ENCODE results near the gene NFIC.

NFIC gene

GRCh38 chr19:3474010-3474409 is 107.6 kb downstream of the NFIC start:
- DNase-seq = no peak

- DNase-seq = no peak
Observed at GRCh38 chr19:3474614-3475013, 108.2 kb downstream of the NFIC start.

GRCh38 chr19:3475449-3475848 is 109.1 kb downstream of the NFIC start:
- DNase-seq = no peak

- no peak for DNase-seq
Observed at GRCh38 chr19:3476830-3477229, 110.4 kb downstream of the NFIC start.

GRCh38 chr19:3477506-3477905 is 111.1 kb downstream of the NFIC start:
- DNase-seq = no peak

GRCh38 chr19:3477951-3478350 is 111.6 kb downstream of the NFIC start:
- DNase-seq = no peak

- no peak for DNase-seq
Observed at GRCh38 chr19:3478409-3479176, 112.2 kb downstream of the NFIC start.

GRCh38 chr19:3479177-3479833 is 112.9 kb downstream of the NFIC start:
- peak; percentile 12 for DNase-seq

- DNase-seq = peak; percentile 14
Observed at GRCh38 chr19:3479834-3480215, 113.4 kb downstream of the NFIC start.

- DNase-seq = no peak
Observed at GRCh38 chr19:3480383-3481091, 114.2 kb downstream of the NFIC start, which contains the start of gene SMIM24. TSS of gene SMIM24 (minus strand) at chr19:3480525. CDS start at chr19:3480463, 62 bp downstream.

- no peak for DNase-seq
Observed at GRCh38 chr19:3481241-3482090, 115.1 kb downstream of the NFIC start.

GRCh38 chr19:3482507-3483225 is 116.3 kb downstream of the NFIC start:
- DNase-seq = no peak

GRCh38 chr19:3483226-3483628 is 116.8 kb downstream of the NFIC start, which contains the start of gene SMIM44:
TSS of gene SMIM44 (minus strand) at chr19:3483441. CDS start at chr19:3483403, 38 bp downstream.
- no peak for DNase-seq

- DNase-seq = no peak
Observed at GRCh38 chr19:3491396-3492119, 125.2 kb downstream of the NFIC start.

- DNase-seq = no peak
Observed at GRCh38 chr19:3492131-3492839, 125.9 kb downstream of the NFIC start.

- no peak for DNase-seq
Observed at GRCh38 chr19:3492919-3493318, 126.5 kb downstream of the NFIC start.

GRCh38 chr19:3493651-3494050 is 127.3 kb downstream of the NFIC start:
- no peak for DNase-seq

- no peak for DNase-seq
Observed at GRCh38 chr19:3494051-3494450, 127.7 kb downstream of the NFIC start.

GRCh38 chr19:3494559-3494958 is 128.2 kb downstream of the NFIC start:
- DNase-seq = no peak

GRCh38 chr19:3496392-3497273 is 130.2 kb downstream of the NFIC start:
- DNase-seq = no peak

Data from NK-92 treated with Interleukin-12 subunit alpha and Interleukin-12 subunit beta, amount 100 ng/mL, for 24 hours (cell line).